ENCODE results near the gene ATOH8.

ATOH8 gene, protein sequence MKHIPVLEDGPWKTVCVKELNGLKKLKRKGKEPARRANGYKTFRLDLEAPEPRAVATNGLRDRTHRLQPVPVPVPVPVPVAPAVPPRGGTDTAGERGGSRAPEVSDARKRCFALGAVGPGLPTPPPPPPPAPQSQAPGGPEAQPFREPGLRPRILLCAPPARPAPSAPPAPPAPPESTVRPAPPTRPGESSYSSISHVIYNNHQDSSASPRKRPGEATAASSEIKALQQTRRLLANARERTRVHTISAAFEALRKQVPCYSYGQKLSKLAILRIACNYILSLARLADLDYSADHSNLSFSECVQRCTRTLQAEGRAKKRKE

DNA sequence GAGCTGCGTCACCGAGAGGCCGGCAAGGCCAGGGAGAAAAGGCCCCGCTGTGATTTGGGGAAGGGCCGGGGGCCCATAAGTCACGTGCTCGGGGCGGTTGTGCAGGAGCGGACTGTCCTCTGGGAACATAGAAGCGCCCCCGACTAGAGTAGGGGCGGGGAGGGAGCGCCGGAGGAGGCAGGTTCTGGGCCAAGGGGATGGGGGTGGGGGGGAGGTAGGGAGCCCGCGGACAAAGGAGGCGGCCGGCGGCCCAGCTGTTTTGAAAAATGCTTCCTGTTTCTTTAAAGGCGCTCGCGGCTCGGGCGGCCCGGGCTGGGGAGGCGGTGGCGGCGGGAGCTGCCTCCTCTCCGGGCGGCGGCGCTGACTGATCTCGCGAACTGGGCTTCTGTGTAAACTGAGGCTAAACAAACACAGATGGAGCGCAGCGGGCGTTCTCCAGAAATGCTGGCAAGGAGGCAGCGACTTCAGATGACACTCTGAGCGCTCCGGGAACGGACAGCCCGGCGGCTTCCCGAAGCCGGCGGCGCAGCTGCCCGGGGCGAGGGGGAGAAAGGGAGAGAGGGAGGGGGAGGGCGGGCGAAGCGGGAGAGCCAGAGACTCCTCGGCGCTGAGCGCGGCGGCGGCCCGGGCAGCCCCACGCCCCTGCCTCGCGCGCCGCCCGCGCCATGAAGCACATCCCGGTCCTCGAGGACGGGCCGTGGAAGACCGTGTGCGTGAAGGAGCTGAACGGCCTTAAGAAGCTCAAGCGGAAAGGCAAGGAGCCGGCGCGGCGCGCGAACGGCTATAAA, at the start of gene ATOH8:
ATOH8 (plus strand) TSS at position 467 of the 788 bp plus-strand sequence; CDS start at position 666, 199 bp downstream.
- H3K27me3 ChIP-seq (ENCODE audit: control insufficient read depth, insufficient read depth, low read length): peaks cover 79% of the 10 kb centered on the region
- H3K9ac ChIP-seq (ENCODE audit: low read depth, low read length): no peak within 1 kb of the TSS; the same call in 1 of the 2 replicates
- H3K36me3 ChIP-seq (ENCODE audit: control insufficient read depth, insufficient read depth, low read length): no peaks in the 10 kb centered on the region
- no peaks in the 10 kb centered on the region for H3K9me3 ChIP-seq (ENCODE audit: control insufficient read depth, insufficient read depth, low read length)
- peaks cover 7% of the 10 kb centered on the region; the same call in 1 of the 2 replicates for H3K4me1 ChIP-seq (ENCODE audit: control insufficient read depth, insufficient read depth, low read length)
- peak within 1 kb of the TSS; percentile 74 for H3K4me3 ChIP-seq (ENCODE audit: low read depth, low read length)
- H3K27ac ChIP-seq (ENCODE audit: low read depth, low read length): peak within 1 kb of the TSS; percentile 51

DNA sequence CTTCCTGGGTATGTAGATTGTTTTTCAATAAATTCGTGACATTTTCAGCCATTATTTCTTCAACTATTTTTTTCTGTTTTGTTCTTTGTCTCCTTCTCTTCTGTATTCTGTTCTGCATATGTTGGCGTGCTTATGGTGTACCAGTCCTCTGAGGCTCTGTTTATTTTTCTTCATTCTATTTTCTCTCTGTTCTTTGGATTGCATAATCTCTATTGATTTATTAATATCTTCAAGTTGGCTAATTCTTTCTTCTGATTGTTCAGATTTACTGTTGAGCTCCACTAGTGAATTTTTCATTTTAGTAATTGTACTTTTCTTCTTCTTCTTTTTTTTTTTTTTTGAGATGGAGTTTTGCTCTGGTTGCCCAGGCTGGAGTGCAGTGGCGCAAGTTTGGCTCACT, 49.8 kb upstream of the ATOH8 start:
- H3K9me3 ChIP-seq (ENCODE audit: control insufficient read depth, insufficient read depth, low read length): no peaks in the 10 kb centered on the region
- H3K4me1 ChIP-seq (ENCODE audit: control insufficient read depth, insufficient read depth, low read length): peaks cover 27% of the 10 kb centered on the region
- no peak overlapping the region for H3K27ac ChIP-seq (ENCODE audit: low read depth, low read length)
- H3K36me3 ChIP-seq (ENCODE audit: control insufficient read depth, insufficient read depth, low read length): no peaks in the 10 kb centered on the region
- peaks cover 3% of the 10 kb centered on the region; the same call in 1 of the 2 replicates for H3K27me3 ChIP-seq (ENCODE audit: control insufficient read depth, insufficient read depth, low read length)
- H3K4me3 ChIP-seq (ENCODE audit: low read depth, low read length): no peak overlapping the region
- H3K9ac ChIP-seq (ENCODE audit: low read depth, low read length): no peak overlapping the region

DNA sequence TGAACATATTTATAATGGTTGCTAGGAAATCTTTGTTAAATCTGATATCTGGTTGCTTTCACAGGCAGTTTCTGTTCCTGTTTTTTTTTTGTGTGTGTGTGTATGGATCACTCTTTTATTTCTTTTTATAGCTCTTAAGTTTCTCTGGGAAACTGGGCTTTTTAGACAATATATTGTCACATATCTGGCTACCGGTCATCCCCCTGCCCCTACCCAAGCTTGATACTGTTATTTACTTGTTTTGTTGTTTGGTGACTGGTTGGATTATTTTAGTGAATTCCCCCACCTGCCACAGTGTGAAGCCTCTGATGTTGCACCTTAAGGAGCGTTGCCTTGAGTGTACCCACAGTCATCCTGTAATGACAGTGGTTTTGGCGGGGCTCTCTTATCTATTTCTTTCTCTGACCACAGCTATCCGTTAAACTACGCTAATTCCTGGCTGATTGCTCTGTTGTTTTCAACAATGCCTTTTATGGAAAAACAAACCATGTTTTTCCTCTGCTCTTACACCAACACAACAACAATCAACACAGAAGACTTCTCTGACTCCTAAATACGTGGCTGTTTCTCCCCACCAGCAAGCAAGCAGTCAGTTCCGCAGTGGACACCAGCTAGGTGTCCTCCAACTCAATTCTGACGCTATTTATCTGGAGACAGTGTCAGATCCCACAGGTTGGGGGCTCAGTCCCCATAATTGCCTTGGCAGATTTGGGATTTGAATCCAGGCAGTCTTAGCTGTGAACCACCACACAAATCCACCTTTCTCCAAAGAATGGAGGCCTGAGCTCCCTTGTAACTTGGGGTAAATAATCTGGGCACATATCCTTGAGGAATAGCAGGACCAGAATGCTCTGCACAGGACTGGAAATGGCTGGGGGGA, 48.8 kb upstream of the ATOH8 start:
- H3K27me3 ChIP-seq (ENCODE audit: control insufficient read depth, insufficient read depth, low read length): peaks cover 3% of the 10 kb centered on the region; the same call in 1 of the 2 replicates
- H3K4me3 ChIP-seq (ENCODE audit: low read depth, low read length): no peak overlapping the region
- H3K36me3 ChIP-seq (ENCODE audit: control insufficient read depth, insufficient read depth, low read length): no peaks in the 10 kb centered on the region
- no peak overlapping the region for H3K27ac ChIP-seq (ENCODE audit: low read depth, low read length)
- H3K9me3 ChIP-seq (ENCODE audit: control insufficient read depth, insufficient read depth, low read length): no peaks in the 10 kb centered on the region
- H3K9ac ChIP-seq (ENCODE audit: low read depth, low read length): no peak overlapping the region
- H3K4me1 ChIP-seq (ENCODE audit: control insufficient read depth, insufficient read depth, low read length): peaks cover 27% of the 10 kb centered on the region

DNA sequence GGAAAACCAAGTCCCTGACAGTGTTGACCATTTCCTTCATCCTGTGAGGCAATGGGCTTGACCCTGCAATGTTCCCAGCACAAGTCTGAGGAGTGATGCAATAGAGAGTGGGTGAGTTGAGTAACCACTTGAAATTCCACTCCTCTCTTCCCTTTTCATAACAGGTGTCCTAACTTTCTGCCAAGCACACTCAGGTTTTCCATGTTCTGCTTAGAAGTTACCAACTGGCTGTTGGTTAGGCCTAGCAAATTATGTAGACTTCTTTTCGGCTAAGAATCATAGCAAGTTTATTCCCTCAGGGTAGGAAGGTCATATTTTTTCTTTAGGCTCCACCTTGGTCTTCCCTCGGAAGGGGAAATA, 48.1 kb upstream of the ATOH8 start:
- no peak overlapping the region for H3K27ac ChIP-seq (ENCODE audit: low read depth, low read length)
- no peak overlapping the region for H3K4me3 ChIP-seq (ENCODE audit: low read depth, low read length)
- peaks cover 27% of the 10 kb centered on the region for H3K4me1 ChIP-seq (ENCODE audit: control insufficient read depth, insufficient read depth, low read length)
- H3K27me3 ChIP-seq (ENCODE audit: control insufficient read depth, insufficient read depth, low read length): peaks cover 3% of the 10 kb centered on the region; the same call in 1 of the 2 replicates
- H3K9ac ChIP-seq (ENCODE audit: low read depth, low read length): no peak overlapping the region
- no peaks in the 10 kb centered on the region for H3K36me3 ChIP-seq (ENCODE audit: control insufficient read depth, insufficient read depth, low read length)
- H3K9me3 ChIP-seq (ENCODE audit: control insufficient read depth, insufficient read depth, low read length): no peaks in the 10 kb centered on the region

DNA sequence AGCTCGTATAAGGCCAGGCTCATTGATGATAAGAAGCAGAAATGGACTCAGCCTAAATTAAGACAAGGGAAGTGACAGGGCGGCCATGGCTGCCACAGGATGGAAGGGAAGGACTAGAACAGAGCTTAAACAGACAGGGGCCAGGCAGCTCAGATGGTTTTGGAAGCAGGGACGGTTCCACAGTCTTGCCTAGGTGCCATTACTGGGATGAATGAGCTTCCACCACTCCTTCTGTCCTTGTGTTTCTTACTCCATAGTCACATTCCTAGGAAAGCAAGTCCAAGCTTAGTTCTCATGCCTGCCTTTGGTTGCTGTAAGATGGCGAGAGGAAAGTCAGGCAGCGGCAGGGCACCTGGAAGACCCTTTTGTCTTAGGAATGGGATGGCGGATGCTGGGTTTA, 47.7 kb upstream of the ATOH8 start:
- Histone ChIP-seq H3K4me1 (ENCODE audit: control insufficient read depth, insufficient read depth, low read length) (peaks cover 27% of the 10 kb centered on the region), H3K27ac (ENCODE audit: low read depth, low read length) (no peak overlapping the region)

DNA sequence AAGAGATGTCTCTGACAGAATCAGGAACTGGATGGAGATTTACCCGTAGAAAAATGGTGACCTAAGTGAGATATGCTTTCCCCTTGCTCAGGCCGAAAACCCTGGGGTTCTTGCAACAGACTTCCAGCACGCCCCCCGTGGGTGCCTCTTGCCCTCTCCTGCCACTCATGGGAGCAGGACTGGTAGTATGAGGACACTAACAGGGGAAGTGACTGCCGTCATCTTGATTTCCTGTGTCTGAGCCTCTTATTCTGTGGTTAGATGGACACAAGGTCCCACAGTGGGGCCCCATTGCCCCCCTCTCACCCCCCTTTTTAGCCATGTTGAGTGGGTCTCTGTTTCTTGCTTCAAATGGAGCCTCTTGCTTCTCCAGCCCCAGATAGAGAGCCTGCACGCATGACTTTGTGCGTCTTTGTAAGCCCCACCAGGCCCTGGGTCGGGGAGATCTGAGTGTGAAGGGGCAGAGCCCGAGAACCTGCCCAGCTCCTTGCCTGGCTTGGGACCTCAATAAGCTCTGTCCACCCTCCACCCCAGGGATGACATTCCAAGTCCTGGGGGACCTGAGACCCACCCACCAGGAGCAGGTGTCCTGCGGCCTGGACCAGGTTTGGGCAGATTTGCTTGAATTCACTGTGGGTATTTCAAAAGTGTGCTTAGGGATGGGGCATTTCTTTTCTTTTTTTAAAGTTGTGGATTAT, 47.0 kb upstream of the ATOH8 start:
- H3K27ac ChIP-seq (ENCODE audit: low read depth, low read length): no peak overlapping the region
- no peaks in the 10 kb centered on the region for H3K9me3 ChIP-seq (ENCODE audit: control insufficient read depth, insufficient read depth, low read length)
- H3K4me1 ChIP-seq (ENCODE audit: control insufficient read depth, insufficient read depth, low read length): peaks cover 20% of the 10 kb centered on the region
- no peak overlapping the region for H3K9ac ChIP-seq (ENCODE audit: low read depth, low read length)
- H3K36me3 ChIP-seq (ENCODE audit: control insufficient read depth, insufficient read depth, low read length): no peaks in the 10 kb centered on the region
- H3K27me3 ChIP-seq (ENCODE audit: control insufficient read depth, insufficient read depth, low read length): peaks cover 3% of the 10 kb centered on the region; the same call in 1 of the 2 replicates
- no peak overlapping the region for H3K4me3 ChIP-seq (ENCODE audit: low read depth, low read length)

More for the DNA sequence above, 47.7 kb upstream of the ATOH8 start:
- H3K9me3 ChIP-seq (ENCODE audit: control insufficient read depth, insufficient read depth, low read length): no peaks in the 10 kb centered on the region
- no peaks in the 10 kb centered on the region for H3K36me3 ChIP-seq (ENCODE audit: control insufficient read depth, insufficient read depth, low read length)
- H3K9ac ChIP-seq (ENCODE audit: low read depth, low read length): no peak overlapping the region
- H3K4me3 ChIP-seq (ENCODE audit: low read depth, low read length): no peak overlapping the region
- H3K27me3 ChIP-seq (ENCODE audit: control insufficient read depth, insufficient read depth, low read length): peaks cover 3% of the 10 kb centered on the region; the same call in 1 of the 2 replicates

DNA sequence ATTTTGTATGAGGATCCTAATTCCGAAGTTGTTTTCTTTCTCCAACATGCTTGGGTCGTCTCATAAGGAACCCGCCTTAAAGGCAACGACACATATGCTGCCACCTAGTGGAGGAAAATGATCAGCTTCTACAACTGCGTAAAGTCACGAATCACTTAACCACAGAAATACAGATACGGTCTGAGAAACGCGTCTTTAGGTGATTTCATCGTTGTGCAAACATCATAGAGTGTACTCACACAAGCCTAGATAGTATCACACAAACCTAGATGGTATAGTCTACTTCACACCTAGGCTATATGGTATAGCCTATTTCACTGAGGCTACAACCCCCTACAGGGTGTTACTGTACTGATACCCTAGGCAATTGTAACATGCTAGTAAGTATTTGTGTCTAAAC, 46.5 kb upstream of the ATOH8 start:
- Histone ChIP-seq H3K36me3 (ENCODE audit: control insufficient read depth, insufficient read depth, low read length) (no peaks in the 10 kb centered on the region), H3K4me3 (ENCODE audit: low read depth, low read length) (no peak overlapping the region), H3K27ac (ENCODE audit: low read depth, low read length) (no peak overlapping the region), H3K9ac (ENCODE audit: low read depth, low read length) (no peak overlapping the region), H3K4me1 (ENCODE audit: control insufficient read depth, insufficient read depth, low read length) (peaks cover 15% of the 10 kb centered on the region), H3K27me3 (ENCODE audit: control insufficient read depth, insufficient read depth, low read length) (peaks cover 3% of the 10 kb centered on the region; the same call in 1 of the 2 replicates), H3K9me3 (ENCODE audit: control insufficient read depth, insufficient read depth, low read length) (no peaks in the 10 kb centered on the region)

DNA sequence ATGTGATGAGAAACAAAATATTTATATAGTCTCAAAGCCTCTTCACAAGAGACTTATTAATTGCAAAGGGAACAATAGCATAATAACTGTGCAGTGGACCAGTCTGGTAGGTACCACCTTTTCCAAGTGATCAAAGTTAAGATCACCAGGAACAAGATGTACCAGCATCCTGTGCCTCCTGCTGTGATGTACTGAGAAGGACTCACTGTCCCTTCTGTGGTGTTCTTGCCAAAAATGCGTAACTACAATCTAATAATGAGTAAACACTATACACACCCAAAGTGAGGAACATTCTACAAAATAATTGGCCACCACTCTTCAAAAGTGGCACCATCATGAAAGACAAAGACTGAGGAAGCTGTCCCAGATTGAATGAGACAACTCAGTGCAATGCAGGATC, 45.1 kb upstream of the ATOH8 start:
- Histone ChIP-seq H3K4me1 (ENCODE audit: control insufficient read depth, insufficient read depth, low read length) (peaks cover 9% of the 10 kb centered on the region), H3K27ac (ENCODE audit: low read depth, low read length) (no peak overlapping the region), H3K36me3 (ENCODE audit: control insufficient read depth, insufficient read depth, low read length) (no peaks in the 10 kb centered on the region), H3K9me3 (ENCODE audit: control insufficient read depth, insufficient read depth, low read length) (no peaks in the 10 kb centered on the region), H3K27me3 (ENCODE audit: control insufficient read depth, insufficient read depth, low read length) (peaks cover 3% of the 10 kb centered on the region; the same call in 1 of the 2 replicates), H3K4me3 (ENCODE audit: low read depth, low read length) (no peak overlapping the region), H3K9ac (ENCODE audit: low read depth, low read length) (no peak overlapping the region)

DNA sequence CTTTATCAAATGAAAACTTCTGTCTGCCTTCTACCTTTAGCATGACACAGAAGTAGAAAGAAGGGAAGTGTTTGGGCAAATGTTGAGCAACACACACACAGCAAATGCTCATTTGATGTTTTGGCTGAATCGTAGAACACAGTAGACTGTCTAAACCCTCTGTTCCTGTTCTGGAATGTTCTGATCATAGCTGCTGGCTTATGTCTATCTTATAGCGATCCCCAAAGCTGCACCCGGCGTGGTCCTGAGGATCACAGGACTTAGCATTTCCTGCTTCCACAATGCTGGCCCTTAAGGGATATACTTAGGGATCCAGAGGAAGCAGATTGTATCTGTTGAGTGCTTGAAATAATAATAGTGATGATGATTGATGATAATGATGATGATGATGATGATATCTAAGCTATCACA, 44.4 kb upstream of the ATOH8 start:
- no peaks in the 10 kb centered on the region for H3K9me3 ChIP-seq (ENCODE audit: control insufficient read depth, insufficient read depth, low read length)
- no peaks in the 10 kb centered on the region for H3K36me3 ChIP-seq (ENCODE audit: control insufficient read depth, insufficient read depth, low read length)
- H3K27me3 ChIP-seq (ENCODE audit: control insufficient read depth, insufficient read depth, low read length): peaks cover 3% of the 10 kb centered on the region; the same call in 1 of the 2 replicates
- peaks cover 9% of the 10 kb centered on the region for H3K4me1 ChIP-seq (ENCODE audit: control insufficient read depth, insufficient read depth, low read length)
- no peak overlapping the region for H3K9ac ChIP-seq (ENCODE audit: low read depth, low read length)
- no peak overlapping the region for H3K4me3 ChIP-seq (ENCODE audit: low read depth, low read length)
- no peak overlapping the region for H3K27ac ChIP-seq (ENCODE audit: low read depth, low read length)

Data from HUES48 (cell line).